GM12878 (cell line): Measurements from ENCODE around the gene ZMIZ1. TPM values are rescaled to one million over a fixed set of nuclear protein-coding genes. Genes with fewer than 3 reads are reported as not detected.

Source experiments
- ATAC-seq: fragments of 200-7000 bp; cut with Tn5 transposase; 3 replicates; pipeline ENCODE4 v1.9.1; 2020; ENCODE audit warnings: mild to moderate bottlenecking, moderate library complexity
- BruUV-seq: library from RNA; stranded (reverse); fragments of 400-500 nt; replicated peaks from 2 replicates; lab custom pipeline; 2021; lab: Mats Ljungman, UMichigan
- CTCF ChIA-PET: fragments of 300-600 bp; sonication (Branson Sonifier 250); formaldehyde crosslinking; extraction: SDS; loops from one replicate; lab custom pipeline; 2021; ENCODE audit warnings: inconsistent platforms; lab: Yijun Ruan, JAX
- POLR2A ChIA-PET: fragments of 350-600 bp; formaldehyde crosslinking; extraction: SDS; loops from one replicate; lab custom pipeline; 2021; ENCODE audit warnings: inconsistent platforms; lab: Charles Lee
- RAD21 ChIA-PET: fragments of 300-600 bp; sonication (Branson Sonifier 250); formaldehyde crosslinking; loops from one replicate; lab custom pipeline; 2023; ENCODE audit warnings: antibody characterized with exemption; ENCODE audit not compliant: unreplicated experiment; lab: Charles Lee
- SMC1A ChIA-PET: fragments of 300-600 bp; sonication (Branson Sonifier 250); formaldehyde crosslinking; loops from one replicate; lab custom pipeline; 2023; ENCODE audit not compliant: unreplicated experiment, uncharacterized antibody; lab: Charles Lee
- DNase-seq: peaks from one replicate; pipeline ENCODE4 v3.0.0-alpha.2; 2011; ENCODE audit warnings: low read depth, low spot score
- FAIRE-seq: peaks from 3 replicates; lab custom pipeline; 2011; peaks lifted over from hg19 to GRCh38; lab: Jason Lieb, UNC
- H2AFZ ChIP-seq: 2 replicates; pipeline ENCODE4 v1.6.0; 2011; ENCODE audit warnings: low read depth, low read length, control low read depth; ENCODE audit not compliant: control insufficient read depth
- H3K27ac ChIP-seq: 2 replicates; pipeline ENCODE4 v1.5.1; 2011; ENCODE audit warnings: control low read depth; ENCODE audit not compliant: control insufficient read depth, insufficient read depth
- H3K27me3 ChIP-seq, 2 experiments: replicated peaks in 1 of 2; 2 replicates each; pipeline versions ENCODE4 v1.6.0 to v1.6.1; 2011; ENCODE audit warnings: low read length in 1 of 2; ENCODE audit not compliant: control insufficient read depth in 2 of 2, insufficient read depth in 2 of 2
- H3K36me3 ChIP-seq, 2 experiments: 2 replicates each; pipeline ENCODE4 v1.5.1; 2011; ENCODE audit warnings: low read length in 1 of 2; ENCODE audit not compliant: control insufficient read depth in 2 of 2, insufficient read depth in 2 of 2
- H3K4me1 ChIP-seq: 2 replicates; pipeline ENCODE4 v1.6.1; 2011; ENCODE audit warnings: mild to moderate bottlenecking, low read length, moderate library complexity, mixed read lengths; ENCODE audit not compliant: control insufficient read depth, insufficient read depth
- H3K4me2 ChIP-seq: 2 replicates; pipeline ENCODE4 v1.6.0; 2011; ENCODE audit warnings: control low read depth; ENCODE audit not compliant: control insufficient read depth, insufficient read depth
- H3K4me3 ChIP-seq: fragments of 200-600 bp; sonication (generic); 2 replicates; pipeline ENCODE4 v1.5.1; 2016
- H3K79me2 ChIP-seq: 2 replicates; pipeline ENCODE4 v1.6.0; 2011; ENCODE audit warnings: low read length; ENCODE audit not compliant: control insufficient read depth, insufficient read depth
- H3K9ac ChIP-seq: 2 replicates; pipeline ENCODE4 v1.8.0; 2011; ENCODE audit warnings: low read length, control low read depth, mixed read lengths; ENCODE audit not compliant: control insufficient read depth, insufficient read depth
- H3K9me3 ChIP-seq: replicated peaks from 3 replicates; pipeline ENCODE4 v1.5.1; 2011; ENCODE audit warnings: mild to moderate bottlenecking, low read length; ENCODE audit not compliant: control insufficient read depth, insufficient read depth
- H4K20me1 ChIP-seq: 2 replicates; pipeline ENCODE4 v1.6.0; 2011; ENCODE audit not compliant: control insufficient read depth, insufficient read depth
- ASH2L ChIP-seq: fragments of 300-600, 200-600 bp; sonication (generic); IDR thresholded peaks from 2 replicates; pipeline ENCODE4 v1.6.1; 2017; ENCODE audit warnings: low read depth, mild to moderate bottlenecking, borderline replicate concordance
- BCLAF1 ChIP-seq: fragments of 450-650 bp; IDR thresholded peaks from 2 replicates; pipeline ENCODE4 v1.6.1; 2017; ENCODE audit warnings: antibody characterized with exemption, mild to moderate bottlenecking, moderate library complexity
- CBX5 ChIP-seq: sonication (generic); IDR thresholded peaks from 2 replicates; pipeline ENCODE4 v1.6.1; 2016; ENCODE audit warnings: low read depth, moderate library complexity, mild to moderate bottlenecking, inconsistent platforms
- DPF2 ChIP-seq: fragments of 450-650 bp; IDR thresholded peaks from 2 replicates; pipeline ENCODE4 v1.6.1; 2017; ENCODE audit warnings: mild to moderate bottlenecking
- FOXK2 ChIP-seq: fragments of 450-650 bp; IDR thresholded peaks from 2 replicates; pipeline ENCODE4 v1.6.1; 2017; ENCODE audit warnings: mild to moderate bottlenecking, moderate library complexity
- HDAC6 ChIP-seq: fragments of 200-600 bp; sonication (generic); IDR thresholded peaks from one replicate; pipeline ENCODE4 v1.8.0; 2017; ENCODE audit warnings: antibody characterized with exemption; ENCODE audit not compliant: unreplicated experiment
- MAX ChIP-seq: IDR thresholded peaks from 2 replicates; pipeline ENCODE4 v1.6.1; 2012; ENCODE audit warnings: low read depth, low read length, improper control_type of control experiment
- NRF1 ChIP-seq: conservative IDR thresholded peaks from 2 replicates; pipeline ENCODE4 v1.6.1; 2011; ENCODE audit warnings: mild to moderate bottlenecking, low read depth, low read length, improper control_type of control experiment
- PAX5 ChIP-seq: IDR thresholded peaks from 2 replicates; pipeline ENCODE4 v1.6.1; 2011; ENCODE audit warnings: low read depth, low read length, borderline replicate concordance
- ZNF592 ChIP-seq: fragments of 450-650 bp; IDR thresholded peaks from 2 replicates; pipeline ENCODE4 v1.6.1; 2017; ENCODE audit warnings: mild to moderate bottlenecking, moderate library complexity
- WGBS: methylation state at CpG from one replicate; pipeline ENCODE4 v1.1.6; 2016; ENCODE audit warnings: low lambda C conversion rate; ENCODE audit not compliant: insufficient replicate concordance, insufficient coverage; ENCODE audit errors: missing lambda C conversion rate; 5-methylcytosine and 5-hydroxymethylcytosine counted together
- in situ Hi-C: fragments of 300-500 bp; cut with MboI; formaldehyde crosslinking; loops from 9 replicates; pipeline ENCODE4 v1.14.3; 2018; ENCODE audit warnings: mixed read lengths
- intact Hi-C: fragments of 100-400 bp; cut with micrococcal nuclease; formaldehyde crosslinking; loops from one replicate; pipeline ENCODE4 v1.14.2; 2022; ENCODE audit not compliant: unreplicated experiment
- polyA plus RNA-seq, 11 experiments: library from polyadenylated mRNA; depleted of rRNA in 4 of 11; unstranded in 6 of 11; stranded (reverse) in 5 of 11; fragments of >200 nt; fragmentation: Nextera tagmentation in 4 of 11; fragmentation: Illumina TruSeq in 1 of 11; extraction: Ambion mirVana in 4 of 11; extraction: Trizol in 1 of 11; gene quantifications; 1 replicate in 1 of 11; 2 replicates in 10 of 11; pipeline versions ENCODE4 v1.2.1 to v1.2.3, GENCODE V29; 2011 to 2016; ENCODE audit warnings: inconsistent platforms in 2 of 11, missing spikeins in 2 of 11, low read depth in 1 of 11
- total RNA-seq, 4 experiments: library from RNA; depleted of rRNA in 3 of 4; stranded (reverse); fragments of >200 nt in 3 of 4; fragmentation: Illumina TruSeq in 1 of 4; extraction: Trizol in 1 of 4; gene quantifications; 2 replicates each; pipeline versions ENCODE4 v1.2.1 to v1.2.3, GENCODE V29; 2013 to 2021

The ZMIZ1 gene
- total and polyA plus RNA-seq, 10 of the 15 experiments (the other 5 are each of a cell fraction or from before 2014, with no cell fraction given): 3.1 to 82.3 (median 14.9) TPM

GRCh38 chr10:79159785-79160184, 91.0 kb downstream of the ZMIZ1 start:
- no TSS peak for BruUV-seq
- intact Hi-C loops: no loop called here
- Histone ChIP-seq H3K9me3 (no peaks in the 10 kb centered on the region), H3K4me1 (no peaks in the 10 kb centered on the region; the same call in 1 of the 2 replicates), H3K27me3 (no peaks in the 10 kb centered on the region), H3K27ac (no peak overlapping the region), H2AFZ (no peak overlapping the region), H3K4me2 (no peak overlapping the region), H4K20me1 (no peaks in the 10 kb centered on the region), H3K4me3 (no peak overlapping the region), H3K79me2 (no peaks in the 10 kb centered on the region), H3K36me3 (no peaks in the 10 kb centered on the region), H3K9ac (no peak overlapping the region)
- in situ Hi-C loops: no loop called here
- CTCF ChIA-PET: no interaction called here
- no peak for DNase-seq
- SMC1A ChIA-PET: no interaction called here
- TF ChIP-seq HDAC6 (no peak), NRF1 (no peak), BCLAF1 (no peak), FOXK2 (no peak), PAX5 (no peak), CBX5 (no peak), DPF2 (no peak), ASH2L (no peak), MAX (no peak), ZNF592 (no peak)
- RAD21 ChIA-PET: no interaction called here
- FAIRE-seq: no peak
- no peak for ATAC-seq
- 26% methylated on average over 15 of the region's 15 CpGs for WGBS
- POLR2A ChIA-PET: no interaction called here
